ENCODE data around the gene KCNMB2. TPM values are rescaled to one million over a fixed set of nuclear protein-coding genes. Genes with fewer than 3 reads are reported as not detected.

The KCNMB2 gene
- polyA plus RNA-seq, 3 donors = not detected

GRCh38 chr3:178603735-178604134 is 67.5 kb downstream of the KCNMB2 start:
- Histone ChIP-seq H3K9ac (ENCODE audit: insufficient read depth, low read length, poor library complexity, severe bottlenecking) (no peak overlapping the region), H3K4me3 (replicated peaks in 1 of 3; ENCODE audit: low read depth in 2 of 3, low read length in 3 of 3) (no peak overlapping the region), H3K36me3 (replicated peaks in 1 of 2; ENCODE audit: control insufficient read depth in 1 of 2, insufficient read depth in 2 of 2, low read length in 2 of 2) (no peaks in the 10 kb centered on the region), H2AFZ (ENCODE audit: insufficient read depth, low read depth, low read length, poor library complexity, severe bottlenecking) (no peak overlapping the region), H3K27ac (ENCODE audit: low read depth in 1 of 2, low read length in 2 of 2) (no peak overlapping the region), H3K79me2 (ENCODE audit: insufficient read depth, low read length) (no peaks in the 10 kb centered on the region), H3K9me3 (replicated peaks in 1 of 2; ENCODE audit: control insufficient read depth in 1 of 2, insufficient read depth in 1 of 2, low read length in 2 of 2) (peaks cover 3 to 4% of the 10 kb centered on the region in 2 donors), H3K27me3 (ENCODE audit: control insufficient read depth in 2 of 2, insufficient read depth in 2 of 2, low read length in 2 of 2) (no peaks in the 10 kb centered on the region), H4K20me1 (ENCODE audit: insufficient read depth, low read length) (no peaks in the 10 kb centered on the region), H3K4me1 (ENCODE audit: control insufficient read depth in 1 of 2, insufficient read depth in 2 of 2, low read length in 2 of 2) (no peaks in the 10 kb centered on the region), H3K4me2 (replicated peaks; ENCODE audit: extremely low read depth, low read length, poor library complexity, severe bottlenecking) (no peak overlapping the region)
- TF ChIP-seq CTCF (IDR thresholded peaks at IDR 0.05) = no peak
- no peak overlapping the region for H3K27ac Mint-ChIP-seq
- H3K36me3 Mint-ChIP-seq = no peaks in the 10 kb centered on the region
- H3K27me3 Mint-ChIP-seq (ENCODE audit: low read depth in 3 of 3) = peaks cover 0 to 4% (median 0%) of the 10 kb centered on the region in 3 donors
- no peak for DNase-seq
- no peaks in the 10 kb centered on the region for H3K4me1 Mint-ChIP-seq
- peaks cover 0 to 9% (median 4%) of the 10 kb centered on the region in 7 donors for H3K9me3 Mint-ChIP-seq
- WGBS (ENCODE audit: insufficient coverage) = 100% methylated on average over 1 of the region's 1 CpG
- no peak overlapping the region for H3K4me3 Mint-ChIP-seq
- intact Hi-C loops (cut with micrococcal nuclease) = no loop called here

- 27% methylated on average over 2 of the region's 3 CpGs for WGBS (ENCODE audit: insufficient coverage)
- Mint-ChIP-seq H3K4me3 (no peak overlapping the region), H3K27ac (no peak overlapping the region), H3K9me3 (peaks cover 0 to 7% (median 6%) of the 10 kb centered on the region in 7 donors), H3K36me3 (no peaks in the 10 kb centered on the region), H3K27me3 (ENCODE audit: low read depth in 3 of 3) (peaks cover 0 to 2% (median 1%) of the 10 kb centered on the region in 3 donors), H3K4me1 (no peaks in the 10 kb centered on the region)
- no peak overlapping the region for H3K27ac ChIP-seq (ENCODE audit: low read depth in 1 of 2, low read length in 2 of 2)
- no peaks in the 10 kb centered on the region for H3K79me2 ChIP-seq (ENCODE audit: insufficient read depth, low read length)
- no peaks in the 10 kb centered on the region for H3K4me1 ChIP-seq (ENCODE audit: control insufficient read depth in 1 of 2, insufficient read depth in 2 of 2, low read length in 2 of 2)
- DNase-seq = no peak
- TF ChIP-seq CTCF (IDR thresholded peaks at IDR 0.05) = no peak
- H4K20me1 ChIP-seq (ENCODE audit: insufficient read depth, low read length) = no peaks in the 10 kb centered on the region
- intact Hi-C loops (cut with micrococcal nuclease) = no loop called here
- H3K9ac ChIP-seq (ENCODE audit: insufficient read depth, low read length, poor library complexity, severe bottlenecking) = no peak overlapping the region
- H3K9me3 ChIP-seq (replicated peaks in 1 of 2; ENCODE audit: control insufficient read depth in 1 of 2, insufficient read depth in 1 of 2, low read length in 2 of 2) = peaks cover 12 to 19% of the 10 kb centered on the region in 2 donors
- H3K4me2 ChIP-seq (replicated peaks; ENCODE audit: extremely low read depth, low read length, poor library complexity, severe bottlenecking) = no peak overlapping the region
- no peaks in the 10 kb centered on the region for H3K36me3 ChIP-seq (replicated peaks in 1 of 2; ENCODE audit: control insufficient read depth in 1 of 2, insufficient read depth in 2 of 2, low read length in 2 of 2)
- no peak overlapping the region for H3K4me3 ChIP-seq (replicated peaks in 1 of 3; ENCODE audit: low read depth in 2 of 3, low read length in 3 of 3)
- no peak overlapping the region for H2AFZ ChIP-seq (ENCODE audit: insufficient read depth, low read depth, low read length, poor library complexity, severe bottlenecking)
- H3K27me3 ChIP-seq (ENCODE audit: control insufficient read depth in 2 of 2, insufficient read depth in 2 of 2, low read length in 2 of 2) = no peaks in the 10 kb centered on the region
Measured at GRCh38 chr3:178618197-178618596, 82.0 kb downstream of the KCNMB2 start.
